WTC11 (cell line): ENCODE measurements around the gene FUNDC2. TPM values are rescaled to one million over a fixed set of nuclear protein-coding genes. Genes with fewer than 3 reads are reported as not detected.

Experiments
- ATAC-seq: fragments of 200-7000 bp; cut with Tn5 transposase; 2 replicates; pipeline ENCODE4 v1.10.0; 2021; ENCODE audit warnings: mild to moderate bottlenecking, moderate library complexity
- CTCF ChIA-PET: fragments of 300-600 bp; sonication (Branson Sonifier 250); formaldehyde crosslinking; loops from one replicate; lab custom pipeline; 2021; ENCODE audit warnings: antibody characterized with exemption; lab: Charles Lee
- POLR2A ChIA-PET: fragments of 350-600 bp; sonication (Branson Sonifier 250); formaldehyde crosslinking; loops from one replicate; lab custom pipeline; 2021; ENCODE audit warnings: antibody characterized with exemption; lab: Charles Lee
- DNase-seq: peaks from one replicate; pipeline ENCODE4 v3.0.0; 2021; ENCODE audit warnings: low spot score
- H3K27ac Mint-ChIP-seq: 2 replicates; pipeline ENCODE4 v1.8.0; 2021; ENCODE audit warnings: mixed read lengths
- H3K27me3 Mint-ChIP-seq: 2 replicates; pipeline ENCODE4 v1.8.0; 2021; ENCODE audit warnings: low read depth, mild to moderate bottlenecking, moderate library complexity, mixed read lengths
- H3K36me3 Mint-ChIP-seq: 2 replicates; pipeline ENCODE4 v1.8.0; 2021; ENCODE audit warnings: mixed read lengths
- H3K4me1 Mint-ChIP-seq: 2 replicates; pipeline ENCODE4 v1.8.0; 2022; ENCODE audit warnings: mixed read lengths
- H3K4me3 Mint-ChIP-seq: 2 replicates; pipeline ENCODE4 v1.8.0; 2021; ENCODE audit warnings: mild to moderate bottlenecking, moderate library complexity, mixed read lengths
- H3K9me3 Mint-ChIP-seq: 2 replicates; pipeline ENCODE4 v1.8.0; 2021; ENCODE audit warnings: mixed read lengths
- AFF4 ChIP-seq: sonication (generic); formaldehyde crosslinking; IDR thresholded peaks from 2 replicates; pipeline ENCODE4 v1.8.1; 2023; ENCODE audit warnings: mild to moderate bottlenecking, missing genetic modification reagents, borderline replicate concordance
- AR ChIP-seq: fragments of 250-450 bp; sonication (Bioruptor Pico); IDR thresholded peaks from 2 replicates; pipeline ENCODE4 v1.9.0; 2021; ENCODE audit warnings: mild to moderate bottlenecking
- ATF3 ChIP-seq: sonication (generic); formaldehyde crosslinking; conservative IDR thresholded peaks from 2 replicates; pipeline ENCODE4 v1.8.1; 2022; ENCODE audit warnings: mild to moderate bottlenecking, missing genetic modification reagents
- E2F1 ChIP-seq: sonication (generic); formaldehyde crosslinking; IDR thresholded peaks from 2 replicates; pipeline ENCODE4 v1.8.0; 2022; ENCODE audit warnings: mild to moderate bottlenecking, missing genetic modification reagents
- ERG ChIP-seq: fragments of 250-450 bp; sonication (Bioruptor Pico); IDR thresholded peaks from 2 replicates; pipeline ENCODE4 v1.8.0; 2021; ENCODE audit warnings: mild to moderate bottlenecking
- FOXP1 ChIP-seq: sonication (generic); formaldehyde crosslinking; IDR thresholded peaks from 2 replicates; pipeline ENCODE4 v1.8.0; 2022; ENCODE audit warnings: missing genetic modification reagents, mild to moderate bottlenecking, moderate library complexity, borderline replicate concordance
- GTF2I ChIP-seq: fragments of 250-450 bp; sonication (Bioruptor Pico); conservative IDR thresholded peaks from 2 replicates; pipeline ENCODE4 v1.4.0; 2021; ENCODE audit warnings: mild to moderate bottlenecking
- IRF1 ChIP-seq: sonication (generic); formaldehyde crosslinking; IDR thresholded peaks from 2 replicates; pipeline ENCODE4 v1.8.0; 2023; ENCODE audit warnings: missing genetic modification reagents
- KAT7 ChIP-seq: sonication (generic); formaldehyde crosslinking; IDR thresholded peaks from 2 replicates; pipeline ENCODE4 v1.8.1; 2023; ENCODE audit warnings: missing genetic modification reagents, mild to moderate bottlenecking, borderline replicate concordance
- NFATC4 ChIP-seq: fragments of 250-450 bp; sonication (Bioruptor Pico); IDR thresholded peaks from 2 replicates; pipeline ENCODE4 v1.9.0; 2021; ENCODE audit warnings: mild to moderate bottlenecking
- NFE2L1 ChIP-seq: sonication (generic); formaldehyde crosslinking; IDR thresholded peaks from 2 replicates; pipeline ENCODE4 v1.8.1; 2023; ENCODE audit warnings: missing genetic modification reagents
- NR2C2 ChIP-seq: sonication (generic); formaldehyde crosslinking; IDR thresholded peaks from 2 replicates; pipeline ENCODE4 v1.8.0; 2022; ENCODE audit warnings: mild to moderate bottlenecking, missing genetic modification reagents
- PREB ChIP-seq: sonication (generic); formaldehyde crosslinking; IDR thresholded peaks from 2 replicates; pipeline ENCODE4 v1.8.1; 2022; ENCODE audit warnings: mild to moderate bottlenecking, missing genetic modification reagents, moderate library complexity, borderline replicate concordance
- PRRX2 ChIP-seq: fragments of 250-450 bp; sonication (Bioruptor Pico); IDR thresholded peaks from 2 replicates; pipeline ENCODE4 v1.8.0; 2021; ENCODE audit warnings: mild to moderate bottlenecking
- STAT6 ChIP-seq: sonication (generic); formaldehyde crosslinking; conservative IDR thresholded peaks from 2 replicates; pipeline ENCODE4 v1.8.1; 2023; ENCODE audit warnings: mild to moderate bottlenecking, low read depth, missing genetic modification reagents, moderate library complexity
- ZNF671 ChIP-seq: fragments of 250-450 bp; sonication (Bioruptor Pico); IDR thresholded peaks from 2 replicates; pipeline ENCODE4 v1.8.0; 2021; ENCODE audit warnings: mild to moderate bottlenecking
- total RNA-seq: library from RNA; stranded (reverse); gene quantifications from 3 replicates; pipeline ENCODE4 v1.2.3, GENCODE V29; 2021

The FUNDC2 gene
- total RNA-seq, 1 experiment from 2014 or later, result 60.7 TPM

GRCh38 chrX:155027509-155028066 is 944 bp downstream of the FUNDC2 start:
- Mint-ChIP-seq H3K36me3 (no peaks in the 10 kb centered on the region), H3K4me3 (peak overlapping the region; percentile 84), H3K27me3 (no peaks in the 10 kb centered on the region), H3K27ac (peak overlapping the region; percentile 89)
- no peak for DNase-seq
- no peak for ATAC-seq
- POLR2A ChIA-PET, result no interaction called here
- no peak for TF ChIP-seq E2F1 (CRISPR knock-in tag)
- TF ChIP-seq GTF2I (CRISPR knock-in tag), result no peak
- no peak for TF ChIP-seq PREB (CRISPR knock-in tag)
- no peak for TF ChIP-seq NR2C2 (CRISPR knock-in tag)
- no peak for TF ChIP-seq AR (CRISPR knock-in tag)
- no peak for TF ChIP-seq ERG (CRISPR knock-in tag)
- TF ChIP-seq STAT6 (CRISPR knock-in tag), result no peak
- TF ChIP-seq IRF1 (CRISPR knock-in tag), result no peak
- no peak for TF ChIP-seq AFF4 (CRISPR knock-in tag)
- no peak for TF ChIP-seq NFE2L1 (CRISPR knock-in tag)
- no peak for TF ChIP-seq PRRX2 (CRISPR knock-in tag)
- TF ChIP-seq NFATC4 (CRISPR knock-in tag), result no peak
- no peak for TF ChIP-seq ATF3 (CRISPR knock-in tag)
- TF ChIP-seq ZNF671, result no peak
- no peak for TF ChIP-seq FOXP1 (CRISPR knock-in tag)
- no peak for TF ChIP-seq KAT7
- TF ChIP-seq, all 79 proteins: peak for 0
- Mint-ChIP-seq H3K4me1 (peaks cover 9% of the 10 kb centered on the region; the same call in 1 of the 2 replicates), H3K9me3 (no peaks in the 10 kb centered on the region)
- CTCF ChIA-PET, result interaction anchor here (1.0 kb wide), 1 partner anchor 21 kb away, joined by 3 read pairs; no protein-coding TSS in a partner anchor
